Sigmoid colon (tissue), 3 donors: ENCODE measurements around the gene RBPMS2.

Experiments
- CTCF ChIP-seq, 4 experiments: fragments of 450-650 bp in 3 of 4; fragments of 200-600 bp in 1 of 4; IDR thresholded peaks; one replicate each; pipeline ENCODE4 v1.5.1; 2016 to 2019; ENCODE audit warnings: antibody characterized with exemption in 4 of 4, mild to moderate bottlenecking in 3 of 4, moderate library complexity in 2 of 4
- POLR2A ChIP-seq, 2 donors: fragments of 450-650 bp; IDR thresholded peaks; one replicate each; pipeline ENCODE4 v1.6.1; 2016; ENCODE audit warnings: antibody characterized with exemption in 2 of 2, mild to moderate bottlenecking in 2 of 2, moderate library complexity in 2 of 2

- TF ChIP-seq POLR2A (IDR thresholded peaks at IDR 0.05) (no peak), CTCF (IDR thresholded peaks at IDR 0.05) (no peak)
Observed at GRCh38 chr15:64694816-64695215, 80.6 kb downstream of the RBPMS2 start.
